GM23338 (cell line): Measurements from ENCODE around the gene BTNL9. TPM values are rescaled to one million over a fixed set of nuclear protein-coding genes. Genes with fewer than 3 reads are reported as not detected.

Experiments used
- ATAC-seq: fragments of 200-7000 bp; cut with Tn5 transposase; 3 replicates; pipeline ENCODE4 v1.9.1; 2020
- DNase-seq: peaks from one replicate; pipeline ENCODE4 v3.0.0-alpha.2; 2015; ENCODE audit warnings: low spot score
- H2AFZ ChIP-seq: fragments of 200-600 bp; sonication (generic); 2 replicates; pipeline ENCODE4 v1.8.0; 2016; ENCODE audit warnings: antibody characterized with exemption, mild to moderate bottlenecking, moderate library complexity
- H3F3A ChIP-seq: fragments of 200-600 bp; sonication (generic); replicated peaks from 2 replicates; pipeline ENCODE4 v1.8.0; 2017; ENCODE audit warnings: antibody characterized with exemption, mixed run types, low read depth
- H3K27ac ChIP-seq: fragments of 200-600 bp; sonication (generic); 2 replicates; pipeline ENCODE4 v1.6.1; 2016; ENCODE audit warnings: low read depth
- H3K27me3 ChIP-seq: fragments of 200-600 bp; sonication (generic); 2 replicates; pipeline ENCODE4 v1.8.0; 2016; ENCODE audit warnings: mild to moderate bottlenecking, mixed run types, moderate library complexity; ENCODE audit not compliant: insufficient read depth
- H3K36me3 ChIP-seq: fragments of 200-600 bp; sonication (generic); 2 replicates; pipeline ENCODE4 v1.8.0; 2016; ENCODE audit warnings: mild to moderate bottlenecking; ENCODE audit not compliant: insufficient read depth
- H3K4me1 ChIP-seq: fragments of 200-600 bp; sonication (generic); 2 replicates; pipeline ENCODE4 v1.8.0; 2016; ENCODE audit warnings: mild to moderate bottlenecking, moderate library complexity; ENCODE audit not compliant: insufficient read depth
- H3K4me2 ChIP-seq: fragments of 200-600 bp; sonication (generic); 2 replicates; pipeline ENCODE4 v1.7.1; 2017; ENCODE audit warnings: mixed run types
- H3K4me3 ChIP-seq: fragments of 200-600 bp; sonication (generic); 2 replicates; pipeline ENCODE4 v1.6.1; 2016; ENCODE audit warnings: mixed run types
- H3K79me2 ChIP-seq: fragments of 200-600 bp; sonication (generic); replicated peaks from 2 replicates; pipeline ENCODE4 v1.8.0; 2017; ENCODE audit warnings: mild to moderate bottlenecking; ENCODE audit not compliant: insufficient read depth
- H3K9me2 ChIP-seq: fragments of 200-600 bp; sonication (generic); 2 replicates; pipeline ENCODE4 v1.8.0; 2017; ENCODE audit not compliant: insufficient read depth
- H4K20me1 ChIP-seq: fragments of 200-600 bp; sonication (generic); replicated peaks from 2 replicates; pipeline ENCODE4 v1.8.0; 2017; ENCODE audit warnings: mild to moderate bottlenecking; ENCODE audit not compliant: insufficient read depth
- H3K27ac Mint-ChIP-seq: 2 replicates; pipeline ENCODE4 v1.8.0; 2020; ENCODE audit warnings: inconsistent platforms, mild to moderate bottlenecking, moderate library complexity, mixed read lengths
- H3K27me3 Mint-ChIP-seq: 3 replicates; pipeline ENCODE4 v1.8.0; 2022; ENCODE audit warnings: low read depth, mild to moderate bottlenecking, moderate library complexity, mixed read lengths, inconsistent platforms; ENCODE audit not compliant: insufficient read depth, poor library complexity
- H3K36me3 Mint-ChIP-seq: 3 replicates; pipeline ENCODE4 v1.8.0; 2021; ENCODE audit warnings: low read depth, mild to moderate bottlenecking, inconsistent platforms, moderate library complexity, mixed read lengths
- H3K4me1 Mint-ChIP-seq: 3 replicates; pipeline ENCODE4 v1.8.0; 2020; ENCODE audit warnings: mild to moderate bottlenecking, inconsistent platforms, mixed read lengths
- H3K4me3 Mint-ChIP-seq: 3 replicates; pipeline ENCODE4 v1.8.0; 2021; ENCODE audit warnings: moderate library complexity, mild to moderate bottlenecking, inconsistent platforms, mixed read lengths
- H3K9me3 Mint-ChIP-seq: 3 replicates; pipeline ENCODE4 v1.8.0; 2020; ENCODE audit warnings: moderate library complexity, mild to moderate bottlenecking, inconsistent platforms, mixed read lengths
- CREB1 ChIP-seq: fragments of 250-450 bp; sonication (Bioruptor Pico); IDR thresholded peaks from 2 replicates; pipeline ENCODE4 v1.5.0; 2020; ENCODE audit warnings: low read depth, mild to moderate bottlenecking, moderate library complexity
- CTCF ChIP-seq, 2 experiments: fragments of 200-600 bp in 1 of 2; sonication (generic) in 1 of 2; conservative IDR thresholded peaks; 2 replicates each; pipeline versions ENCODE4 v1.5.1 to v1.6.1; 2016 to 2017; ENCODE audit warnings: antibody characterized with exemption in 2 of 2, low read depth in 2 of 2, mild to moderate bottlenecking in 2 of 2, moderate library complexity in 1 of 2
- ETS1 ChIP-seq: IDR thresholded peaks from 2 replicates; pipeline ENCODE4 v1.6.1; 2016; ENCODE audit warnings: antibody characterized with exemption
- EZH2 ChIP-seq: fragments of 200-600 bp; sonication (generic); IDR thresholded peaks from one replicate; pipeline ENCODE4 v1.8.0; 2017; ENCODE audit warnings: antibody characterized with exemption, mild to moderate bottlenecking, low read depth; ENCODE audit not compliant: unreplicated experiment
- EZH2phosphoT487 ChIP-seq: fragments of 200-600 bp; sonication (generic); IDR thresholded peaks from one replicate; pipeline ENCODE4 v1.8.1; 2018; ENCODE audit warnings: antibody characterized with exemption; ENCODE audit not compliant: unreplicated experiment
- JUNB ChIP-seq: IDR thresholded peaks from one replicate; pipeline ENCODE4 v1.6.1; 2016; ENCODE audit warnings: antibody characterized with exemption; ENCODE audit not compliant: unreplicated experiment
- NANOG ChIP-seq: IDR thresholded peaks from 2 replicates; pipeline ENCODE4 v1.6.1; 2016; ENCODE audit warnings: antibody characterized with exemption, borderline replicate concordance
- POLR2AphosphoS5 ChIP-seq: IDR thresholded peaks from 2 replicates; pipeline ENCODE4 v1.6.1; 2016; ENCODE audit warnings: antibody characterized with exemption, low read depth
- REST ChIP-seq: IDR thresholded peaks from one replicate; pipeline ENCODE4 v1.6.1; 2018; ENCODE audit warnings: antibody characterized with exemption; ENCODE audit not compliant: unreplicated experiment
- STAT1 ChIP-seq: IDR thresholded peaks from one replicate; pipeline ENCODE4 v1.6.1; 2016; ENCODE audit warnings: antibody characterized with exemption; ENCODE audit not compliant: unreplicated experiment
- ZNF114 ChIP-seq: fragments of 250-450 bp; sonication (Bioruptor Pico); IDR thresholded peaks from 2 replicates; pipeline ENCODE4 v1.5.0; 2020; ENCODE audit warnings: mild to moderate bottlenecking, moderate library complexity
- ZNF331 ChIP-seq: fragments of 250-450 bp; sonication (Bioruptor Pico); IDR thresholded peaks from 2 replicates; pipeline ENCODE4 v1.5.0; 2020; ENCODE audit warnings: low read depth, mild to moderate bottlenecking, moderate library complexity
- ZNF462 ChIP-seq: fragments of 250-450 bp; sonication (Bioruptor Pico); IDR thresholded peaks from 2 replicates; pipeline ENCODE4 v1.5.0; 2020; ENCODE audit warnings: mild to moderate bottlenecking, moderate library complexity
- polyA plus RNA-seq: library from polyadenylated mRNA; unstranded; fragments of >200 nt; fragmentation: Nextera tagmentation; extraction: Ambion mirVana; gene quantifications from 2 replicates; pipeline ENCODE4 v1.2.1, GENCODE V29; 2016
- total RNA-seq: library from RNA; depleted of rRNA; stranded (reverse); fragments of >200 nt; shearing (Covaris generic); gene quantifications from 2 replicates; pipeline ENCODE4 v1.2.3, GENCODE V29; 2014

The BTNL9 gene
- total and polyA plus RNA-seq, 2 experiments from 2014 or later, result 0.21 to 3.4 TPM

GRCh38 chr5:181024245-181025064 is 15.6 kb upstream of the BTNL9 start:
- H3K4me3 ChIP-seq, result no peak overlapping the region
- H2AFZ ChIP-seq, result no peak overlapping the region
- H4K20me1 ChIP-seq, result no peaks in the 10 kb centered on the region
- DNase-seq (no peak), ATAC-seq (no peak)
- H3K27ac ChIP-seq, result no peak overlapping the region
- peaks cover 12% of the 10 kb centered on the region for H3K9me3 Mint-ChIP-seq
- no peak overlapping the region for H3K27ac Mint-ChIP-seq
- no peak overlapping the region for H3K4me3 Mint-ChIP-seq
- H3K79me2 ChIP-seq, result no peaks in the 10 kb centered on the region
- no peak overlapping the region for H3K4me2 ChIP-seq
- H3K4me1 Mint-ChIP-seq, result peaks cover 10% of the 10 kb centered on the region
- no peaks in the 10 kb centered on the region for H3K36me3 ChIP-seq
- H3K9me2 ChIP-seq, result no peaks in the 10 kb centered on the region; the same call in 1 of the 2 replicates
- TF ChIP-seq CREB1 (CRISPR knock-in tag) (no peak), CTCF (conservative IDR thresholded peaks at IDR 0.05; ENCODE audit: low read depth in 2 of 2) (no peak), EZH2 (no peak), REST (no peak), EZH2phosphoT487 (no peak), POLR2AphosphoS5 (no peak), JUNB (no peak), ZNF462 (CRISPR knock-in tag) (no peak), NANOG (no peak), ZNF331 (CRISPR knock-in tag) (no peak), STAT1 (no peak), ETS1 (no peak), ZNF114 (CRISPR knock-in tag) (no peak)
- peaks cover 9% of the 10 kb centered on the region for H3K27me3 Mint-ChIP-seq
- no peaks in the 10 kb centered on the region for H3F3A ChIP-seq
- 0 out of 2 replicates have a peak, but pooled peaks cover 6% of the 10 kb centered on the region for H3K4me1 ChIP-seq
- H3K27me3 ChIP-seq, result no peaks in the 10 kb centered on the region
- no peaks in the 10 kb centered on the region for H3K36me3 Mint-ChIP-seq
